ENCODE measurements around the gene WDR70. TPM values are rescaled to one million over a fixed set of nuclear protein-coding genes. Genes with fewer than 3 reads are reported as not detected.

WDR70 gene
- total and polyA plus RNA-seq, 10 of the 15 experiments (the other 5 are each of a cell fraction or from before 2014, with no cell fraction given): 10.9 to 33.6 (median 29.1) TPM

DNA sequence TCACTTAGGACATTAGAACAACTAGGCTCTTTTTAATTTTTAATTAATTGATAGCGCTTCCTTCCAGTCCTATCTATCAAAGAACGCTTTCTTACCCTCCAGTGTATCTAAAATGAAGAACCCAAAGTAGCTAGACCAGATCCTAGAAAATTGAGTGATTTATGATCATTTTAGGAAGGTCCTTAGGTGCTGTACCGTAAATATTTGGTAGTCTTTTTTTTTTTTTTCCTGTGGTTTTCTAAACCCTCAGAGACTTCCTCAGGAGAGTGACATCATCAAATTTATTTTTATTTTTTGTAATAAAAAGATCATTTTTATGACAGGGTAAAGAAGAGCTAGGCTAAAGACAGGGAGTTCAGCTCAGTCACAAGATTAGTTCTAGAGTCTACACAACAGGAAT lies 197.4 kb downstream of the WDR70 start:
- TF ChIP-seq ZNF384 (IDR thresholded peaks at IDR 0.05; ENCODE audit: borderline replicate concordance, low read depth, low read length): no peak
- TF ChIP-seq RB1 (IDR thresholded peaks at IDR 0.05; ENCODE audit: borderline replicate concordance): no peak
- TF ChIP-seq, protein P1, sequence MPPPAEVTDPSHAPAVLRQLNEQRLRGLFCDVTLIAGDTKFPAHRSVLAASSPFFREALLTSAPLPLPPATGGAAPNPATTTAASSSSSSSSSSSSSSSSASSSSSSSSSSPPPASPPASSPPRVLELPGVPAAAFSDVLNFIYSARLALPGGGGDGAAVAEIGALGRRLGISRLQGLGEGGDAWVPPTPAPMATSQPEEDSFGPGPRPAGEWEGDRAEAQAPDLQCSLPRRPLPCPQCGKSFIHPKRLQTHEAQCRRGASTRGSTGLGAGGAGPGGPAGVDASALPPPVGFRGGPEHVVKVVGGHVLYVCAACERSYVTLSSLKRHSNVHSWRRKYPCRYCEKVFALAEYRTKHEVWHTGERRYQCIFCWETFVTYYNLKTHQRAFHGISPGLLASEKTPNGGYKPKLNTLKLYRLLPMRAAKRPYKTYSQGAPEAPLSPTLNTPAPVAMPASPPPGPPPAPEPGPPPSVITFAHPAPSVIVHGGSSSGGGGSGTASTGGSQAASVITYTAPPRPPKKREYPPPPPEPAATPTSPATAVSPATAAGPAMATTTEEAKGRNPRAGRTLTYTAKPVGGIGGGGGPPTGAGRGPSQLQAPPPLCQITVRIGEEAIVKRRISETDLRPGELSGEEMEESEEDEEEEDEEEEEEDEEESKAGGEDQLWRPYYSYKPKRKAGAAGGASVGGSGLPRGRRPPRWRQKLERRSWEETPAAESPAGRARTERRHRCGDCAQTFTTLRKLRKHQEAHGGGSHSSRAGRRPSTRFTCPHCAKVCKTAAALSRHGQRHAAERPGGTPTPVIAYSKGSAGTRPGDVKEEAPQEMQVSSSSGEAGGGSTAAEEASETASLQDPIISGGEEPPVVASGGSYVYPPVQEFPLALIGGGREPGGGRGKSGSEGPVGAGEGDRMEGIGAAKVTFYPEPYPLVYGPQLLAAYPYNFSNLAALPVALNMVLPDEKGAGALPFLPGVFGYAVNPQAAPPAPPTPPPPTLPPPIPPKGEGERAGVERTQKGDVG (CRISPR knock-in tag; IDR thresholded peaks at IDR 0.05): no peak
- TF ChIP-seq ESRRA (IDR thresholded peaks at IDR 0.05; ENCODE audit: low read length): no peak
- TF ChIP-seq, protein P2, sequence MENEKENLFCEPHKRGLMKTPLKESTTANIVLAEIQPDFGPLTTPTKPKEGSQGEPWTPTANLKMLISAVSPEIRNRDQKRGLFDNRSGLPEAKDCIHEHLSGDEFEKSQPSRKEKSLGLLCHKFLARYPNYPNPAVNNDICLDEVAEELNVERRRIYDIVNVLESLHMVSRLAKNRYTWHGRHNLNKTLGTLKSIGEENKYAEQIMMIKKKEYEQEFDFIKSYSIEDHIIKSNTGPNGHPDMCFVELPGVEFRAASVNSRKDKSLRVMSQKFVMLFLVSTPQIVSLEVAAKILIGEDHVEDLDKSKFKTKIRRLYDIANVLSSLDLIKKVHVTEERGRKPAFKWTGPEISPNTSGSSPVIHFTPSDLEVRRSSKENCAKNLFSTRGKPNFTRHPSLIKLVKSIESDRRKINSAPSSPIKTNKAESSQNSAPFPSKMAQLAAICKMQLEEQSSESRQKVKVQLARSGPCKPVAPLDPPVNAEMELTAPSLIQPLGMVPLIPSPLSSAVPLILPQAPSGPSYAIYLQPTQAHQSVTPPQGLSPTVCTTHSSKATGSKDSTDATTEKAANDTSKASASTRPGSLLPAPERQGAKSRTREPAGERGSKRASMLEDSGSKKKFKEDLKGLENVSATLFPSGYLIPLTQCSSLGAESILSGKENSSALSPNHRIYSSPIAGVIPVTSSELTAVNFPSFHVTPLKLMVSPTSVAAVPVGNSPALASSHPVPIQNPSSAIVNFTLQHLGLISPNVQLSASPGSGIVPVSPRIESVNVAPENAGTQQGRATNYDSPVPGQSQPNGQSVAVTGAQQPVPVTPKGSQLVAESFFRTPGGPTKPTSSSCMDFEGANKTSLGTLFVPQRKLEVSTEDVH (IDR thresholded peaks at IDR 0.05; ENCODE audit: low read depth, partially characterized antibody): no peak
- TF ChIP-seq, protein P3, sequence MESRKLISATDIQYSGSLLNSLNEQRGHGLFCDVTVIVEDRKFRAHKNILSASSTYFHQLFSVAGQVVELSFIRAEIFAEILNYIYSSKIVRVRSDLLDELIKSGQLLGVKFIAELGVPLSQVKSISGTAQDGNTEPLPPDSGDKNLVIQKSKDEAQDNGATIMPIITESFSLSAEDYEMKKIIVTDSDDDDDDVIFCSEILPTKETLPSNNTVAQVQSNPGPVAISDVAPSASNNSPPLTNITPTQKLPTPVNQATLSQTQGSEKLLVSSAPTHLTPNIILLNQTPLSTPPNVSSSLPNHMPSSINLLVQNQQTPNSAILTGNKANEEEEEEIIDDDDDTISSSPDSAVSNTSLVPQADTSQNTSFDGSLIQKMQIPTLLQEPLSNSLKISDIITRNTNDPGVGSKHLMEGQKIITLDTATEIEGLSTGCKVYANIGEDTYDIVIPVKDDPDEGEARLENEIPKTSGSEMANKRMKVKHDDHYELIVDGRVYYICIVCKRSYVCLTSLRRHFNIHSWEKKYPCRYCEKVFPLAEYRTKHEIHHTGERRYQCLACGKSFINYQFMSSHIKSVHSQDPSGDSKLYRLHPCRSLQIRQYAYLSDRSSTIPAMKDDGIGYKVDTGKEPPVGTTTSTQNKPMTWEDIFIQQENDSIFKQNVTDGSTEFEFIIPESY (IDR thresholded peaks at IDR 0.05): no peak
- TF ChIP-seq FOS (IDR thresholded peaks at IDR 0.05; ENCODE audit: borderline replicate concordance, extremely low read depth, insufficient read length): no peak
- no peak for TF ChIP-seq STAT1 (conservative IDR thresholded peaks at IDR 0.05)
- no peaks in the 10 kb centered on the region; a peak in 1 of 4 replicates for H3K36me3 ChIP-seq (ENCODE audit: control insufficient read depth in 2 of 2, insufficient read depth in 2 of 2, low read length in 1 of 2)
- no peak overlapping the region for H2AFZ ChIP-seq (ENCODE audit: control insufficient read depth, low read depth, low read length)
- ChIA-PET RAD21 (ENCODE audit: unreplicated experiment) (no interaction called here), SMC1A (ENCODE audit: uncharacterized antibody, unreplicated experiment) (interaction anchor here (1.0 to 1.3 kb wide), 2 partner anchors 10 to 21 kb away, joined by 3 read pairs; no protein-coding TSS in a partner anchor), CTCF (interaction anchor here (0.6 to 2.5 kb wide), 3 partner anchors 9 to 66 kb away, joined by 3 to 8 read pairs (median 5); no protein-coding TSS in a partner anchor), POLR2A (no interaction called here)
- no peak for FAIRE-seq
- BruUV-seq (replicated peaks): no TSS peak
- no peaks in the 10 kb centered on the region for H4K20me1 ChIP-seq (ENCODE audit: control insufficient read depth, insufficient read depth)
- DNase-seq (ENCODE audit: low read depth, low spot score): no peak
- ATAC-seq: no peak
- no peaks in the 10 kb centered on the region for H3K79me2 ChIP-seq (ENCODE audit: control insufficient read depth, insufficient read depth, low read length)
- in situ Hi-C loops (cut with MboI) (no loop called here), intact Hi-C loops (cut with micrococcal nuclease; ENCODE audit: unreplicated experiment) (no loop called here)
- H3K27ac ChIP-seq (ENCODE audit: control insufficient read depth, insufficient read depth): no peak overlapping the region
- no peak overlapping the region for H3K4me3 ChIP-seq
- no peaks in the 10 kb centered on the region for H3K4me1 ChIP-seq (ENCODE audit: control insufficient read depth, insufficient read depth, low read length)
- H3K9ac ChIP-seq (ENCODE audit: control insufficient read depth, insufficient read depth, low read length): no peak overlapping the region
- no peaks in the 10 kb centered on the region for H3K9me3 ChIP-seq (replicated peaks; ENCODE audit: control insufficient read depth, insufficient read depth, low read length)
- WGBS (ENCODE audit: insufficient coverage, insufficient replicate concordance, low lambda C conversion rate, missing lambda C conversion rate): 97% methylated on average over 3 of the region's 3 CpGs
- no peak overlapping the region for H3K4me2 ChIP-seq (ENCODE audit: control insufficient read depth, insufficient read depth)
- H3K27me3 ChIP-seq (replicated peaks in 1 of 2; ENCODE audit: control insufficient read depth in 2 of 2, insufficient read depth in 2 of 2, low read length in 1 of 2): no peaks in the 10 kb centered on the region

Measured in GM12878 (cell line).